NCI-H2196 (cell line): ENCODE results near the gene CEP85.
A peak's percentile ranks its signal among the peaks of the same experiment; 100 is the strongest.
"Not testable (repeated sequence)": the region's sequence is repeated elsewhere in the genome, so short reads cannot be mapped to it uniquely, and the experiment has no call there.

Source experiments
- DNase-seq: peaks from one replicate; lab custom pipeline; 2025; ENCODE audit not compliant: unreplicated experiment; lab: John Stamatoyannopoulos, UW

Gene CEP85

DNA sequence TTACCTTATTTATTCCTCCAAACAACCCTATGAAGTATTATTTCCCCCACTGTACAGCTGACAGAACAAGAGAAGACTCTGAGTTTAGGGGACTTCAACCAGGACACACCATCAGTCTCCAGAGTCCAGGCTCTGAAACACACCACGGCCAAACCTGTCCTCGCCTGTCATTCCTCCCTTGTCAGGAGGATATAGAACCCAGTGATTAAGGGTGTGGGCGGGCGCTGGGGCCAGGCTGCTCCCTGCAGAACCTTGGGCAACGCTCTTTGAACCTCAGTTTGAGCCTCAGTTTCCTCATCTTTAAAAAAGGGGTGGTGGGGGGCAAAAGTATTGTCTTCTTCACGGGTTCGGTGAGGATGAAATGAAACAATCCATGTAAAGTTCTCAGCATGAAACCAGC, 9.4 kb upstream of the CEP85 start:
- no peak for DNase-seq

DNA sequence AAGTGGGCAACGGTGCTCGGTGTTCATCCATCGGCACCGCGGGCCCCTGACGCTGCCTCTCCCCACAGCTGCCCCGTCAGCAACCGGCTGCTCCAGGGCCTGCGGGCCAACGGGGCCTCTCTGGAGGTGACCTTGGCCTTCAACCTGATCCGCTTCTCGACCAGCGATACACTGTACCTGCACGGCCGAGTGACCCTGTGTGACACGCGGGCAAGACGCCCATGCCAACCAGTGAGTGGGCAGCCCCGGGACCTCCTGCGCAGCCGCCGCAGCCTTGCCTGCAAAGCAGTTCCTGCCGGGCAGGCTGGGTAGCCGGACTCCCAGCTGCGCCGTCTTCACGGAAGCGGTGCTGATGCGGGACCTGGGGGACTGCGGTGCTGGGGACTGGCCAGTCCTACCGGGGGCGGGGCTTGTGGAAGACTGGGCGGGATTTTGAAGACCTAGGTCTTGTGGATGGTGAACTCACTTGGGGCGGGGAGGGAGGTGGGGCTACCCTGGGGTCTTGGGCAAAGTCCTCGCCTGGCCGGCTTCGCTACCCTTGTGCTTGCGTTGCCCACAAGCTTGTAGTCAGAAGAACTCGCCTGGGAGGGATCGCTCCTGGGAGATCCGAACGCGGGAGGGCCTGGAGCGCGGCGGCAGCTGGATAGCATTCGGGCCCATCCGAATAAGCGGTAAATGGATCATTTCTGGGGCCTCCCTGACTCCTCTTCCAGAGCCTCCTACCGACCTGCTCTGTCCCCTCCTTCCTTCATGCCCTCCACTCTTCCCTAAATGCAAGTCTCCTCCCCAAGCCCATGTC, 8.8 kb upstream of the CEP85 start:
- DNase-seq = no peak

DNA sequence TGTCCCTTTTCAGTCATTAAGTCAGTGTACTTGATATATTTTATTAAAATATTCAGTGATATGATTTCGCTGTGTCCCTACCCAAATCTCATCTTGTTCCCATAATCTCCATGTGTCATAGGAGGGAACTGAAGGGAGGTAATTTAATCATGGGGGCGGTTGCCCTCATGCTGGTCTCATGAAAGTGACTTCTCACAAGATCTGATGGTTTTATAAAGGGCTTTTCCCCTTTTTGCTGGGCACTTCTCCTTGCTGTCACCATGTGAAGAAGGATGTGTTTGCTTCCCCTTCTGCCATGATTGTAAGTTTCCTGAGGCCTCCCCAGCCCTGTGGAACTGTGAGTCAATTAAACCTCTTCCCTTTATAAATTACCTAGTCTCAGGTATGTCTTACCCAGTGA, 3.3 kb upstream of the CEP85 start:
- not testable (repeated sequence) for DNase-seq

DNA sequence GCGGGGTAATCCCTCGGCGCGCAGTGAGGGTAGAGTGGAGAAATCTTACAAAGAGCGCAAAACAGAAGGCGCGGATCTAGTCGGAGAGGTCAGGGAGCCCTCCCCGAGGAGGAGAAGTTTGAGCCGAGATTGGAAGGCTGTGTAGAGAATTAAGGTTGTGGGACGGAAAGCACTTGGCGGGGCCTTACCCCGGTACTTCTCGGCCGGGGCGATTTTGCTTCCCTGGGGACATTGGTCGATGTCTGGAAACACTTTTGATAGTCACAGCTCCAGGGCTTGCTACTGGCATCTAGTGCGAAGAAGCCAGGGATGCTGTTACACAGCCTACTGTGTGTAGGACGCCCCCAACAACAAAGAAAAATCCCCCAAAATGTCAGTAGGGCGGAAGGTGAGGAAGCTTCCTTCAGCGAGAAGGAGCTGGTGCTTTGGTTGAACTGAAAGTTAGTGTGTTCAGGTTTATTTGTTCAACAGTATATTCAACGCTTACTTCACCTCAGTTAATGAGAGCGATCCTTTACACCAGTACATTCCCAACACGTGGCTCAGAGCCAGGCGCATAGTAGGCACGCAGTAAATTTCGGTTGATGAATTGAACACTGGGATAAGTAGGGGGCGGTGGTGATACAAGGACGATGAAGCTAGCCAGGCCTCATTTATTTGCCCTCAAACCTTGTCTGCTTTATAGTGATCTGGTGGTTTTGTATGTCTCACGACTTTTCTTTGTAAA, 807 bp downstream of the CEP85 start:
- no peak for DNase-seq

DNA sequence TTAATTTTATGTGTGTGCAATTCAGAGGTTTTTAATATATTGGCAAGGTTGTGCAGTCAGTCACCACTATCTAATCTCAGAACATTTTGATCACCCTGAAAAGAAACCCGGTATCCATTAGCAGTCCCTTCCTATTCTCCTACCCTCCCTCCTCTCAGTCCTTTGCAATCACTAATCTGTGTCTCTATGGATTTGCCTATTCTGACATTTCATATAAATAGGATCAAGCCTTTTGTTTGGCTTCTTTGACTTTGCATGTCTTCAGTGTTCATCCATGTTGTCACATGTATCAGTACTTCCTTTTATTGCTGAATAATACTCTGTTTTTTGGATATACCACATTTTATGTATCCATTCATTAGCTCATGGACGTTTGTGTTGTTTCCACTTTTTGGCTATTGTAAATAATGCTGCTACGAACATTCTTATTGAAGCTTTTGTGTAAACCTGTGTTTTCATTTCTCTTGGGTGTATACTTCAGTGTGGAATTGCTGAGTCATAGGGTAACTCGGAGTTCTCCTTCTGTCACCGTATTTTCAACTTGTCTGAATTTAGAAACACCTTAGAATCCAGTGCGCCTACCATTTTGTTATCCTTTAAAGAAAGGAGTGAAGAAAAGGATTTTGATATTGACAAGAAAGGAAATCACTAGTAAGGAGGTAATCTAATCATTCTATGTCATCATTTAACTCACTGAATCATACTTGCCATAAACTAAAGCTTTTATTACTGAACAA, 3.4 kb downstream of the CEP85 start:
- DNase-seq = no peak

DNA sequence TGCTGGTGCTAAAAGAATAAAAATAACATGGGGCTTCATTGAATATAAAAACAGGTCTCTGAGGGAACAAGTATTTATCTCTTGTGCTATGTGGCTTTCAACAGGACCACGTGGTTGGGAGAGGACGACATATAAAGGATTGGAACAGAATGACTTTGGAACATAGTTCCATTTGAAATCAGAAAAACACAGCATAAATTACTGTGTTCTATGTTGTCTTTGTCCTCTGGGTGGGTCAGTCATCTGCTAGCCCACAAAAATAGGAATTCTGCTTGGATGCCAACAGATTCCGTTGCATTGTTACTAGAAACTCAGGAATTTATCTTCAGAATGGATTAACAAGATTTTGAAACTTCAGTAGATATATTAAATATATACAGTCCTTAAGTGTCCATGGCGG, 5.9 kb downstream of the CEP85 start:
- no peak for DNase-seq

DNA sequence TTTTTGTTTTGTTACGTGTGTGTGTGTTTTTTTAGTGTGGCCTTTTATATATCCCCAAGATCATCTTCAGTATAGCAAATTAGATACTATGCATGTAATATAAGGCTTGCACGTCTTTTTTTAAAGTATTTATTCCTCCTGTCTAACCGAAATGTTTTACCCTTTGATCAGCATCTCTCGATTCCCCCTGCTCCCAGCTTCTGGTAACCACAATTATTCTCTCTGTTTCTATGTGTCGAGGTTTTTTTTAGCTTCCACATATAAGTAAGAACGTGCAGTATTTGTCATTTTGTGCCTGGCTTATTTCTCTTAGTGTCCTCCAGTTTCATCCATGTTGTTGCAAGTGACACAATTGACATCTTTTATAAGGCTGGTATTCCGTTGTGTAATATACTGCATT, 18.7 kb downstream of the CEP85 start:
- no peak for DNase-seq

DNA sequence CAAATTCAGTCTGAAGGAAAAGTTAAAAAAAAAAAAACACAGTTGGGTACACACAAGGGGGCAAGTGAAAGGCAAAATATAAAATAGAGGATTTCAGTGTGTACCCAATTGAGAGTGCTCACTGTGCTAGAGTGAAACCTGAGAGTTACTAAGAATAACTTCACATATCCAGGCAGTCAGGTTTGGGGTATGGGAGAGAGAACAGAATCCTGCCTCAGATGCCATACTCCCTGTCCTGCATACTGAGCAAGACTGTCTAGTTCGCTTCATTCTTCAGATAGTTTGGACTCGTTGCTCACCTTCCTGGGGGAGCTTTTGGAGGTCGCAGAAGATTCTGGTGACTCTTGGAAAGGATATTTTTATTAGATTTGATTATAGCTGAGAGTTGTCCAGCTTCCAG, 20.4 kb downstream of the CEP85 start:
- DNase-seq = no peak

DNA sequence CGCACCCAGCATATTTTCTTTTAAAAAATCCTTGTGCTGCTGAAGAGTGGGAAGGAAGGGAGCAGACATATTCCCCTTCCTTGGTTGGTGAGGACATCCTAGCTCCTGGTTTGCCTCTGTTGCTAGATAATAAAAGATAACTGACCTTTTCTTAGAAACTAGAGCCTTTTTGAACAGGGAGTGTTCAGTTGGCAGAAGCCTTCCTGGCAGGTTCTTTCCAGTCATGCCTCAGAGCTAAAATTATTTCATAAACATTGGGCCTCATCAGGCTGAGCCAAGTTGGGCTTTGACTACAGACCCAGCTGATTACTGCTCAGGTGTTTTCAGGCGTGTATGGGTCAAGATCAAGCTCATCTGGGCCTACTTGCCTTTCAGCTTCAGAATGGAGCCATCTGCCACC, 23.2 kb downstream of the CEP85 start:
- DNase-seq = no peak

DNA sequence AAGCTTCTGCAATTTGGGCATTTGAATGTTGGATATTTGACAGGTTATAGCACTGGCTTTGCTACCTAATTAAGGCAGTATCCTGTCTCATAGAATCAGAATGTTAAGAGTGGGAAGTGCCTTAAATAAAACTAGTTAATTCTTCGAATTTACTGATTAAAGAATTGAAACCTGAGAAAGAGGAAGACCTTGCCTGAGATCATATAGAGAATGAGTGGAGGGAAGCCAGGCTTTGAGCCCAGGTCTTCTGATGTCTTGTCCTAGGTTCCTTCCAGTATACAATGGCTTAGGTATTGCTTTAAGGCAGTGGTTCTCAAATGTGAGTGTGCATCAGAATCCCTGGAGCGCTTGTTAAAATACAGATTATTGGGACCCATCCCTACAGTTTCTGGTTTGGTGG, 25.0 kb downstream of the CEP85 start:
- no peak for DNase-seq

DNA sequence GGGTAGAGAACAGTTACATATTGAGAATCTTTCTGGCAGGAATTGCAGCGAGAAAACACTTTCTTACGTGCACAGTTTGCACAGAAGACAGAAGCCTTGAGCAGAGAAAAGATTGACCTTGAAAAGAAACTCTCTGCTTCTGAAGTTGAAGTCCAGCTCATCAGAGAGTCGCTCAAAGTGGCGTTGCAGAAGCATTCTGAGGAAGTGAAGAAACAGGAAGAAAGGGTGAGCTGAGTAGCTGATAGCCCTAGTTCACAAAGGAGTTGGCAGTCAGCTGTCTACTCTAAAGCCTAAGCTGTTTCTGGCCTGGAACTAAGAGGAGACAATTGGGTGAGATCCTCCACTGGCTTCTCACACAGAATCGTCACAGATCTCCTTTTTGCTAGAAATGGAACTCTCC, 25.6 kb downstream of the CEP85 start:
- DNase-seq = no peak

DNA sequence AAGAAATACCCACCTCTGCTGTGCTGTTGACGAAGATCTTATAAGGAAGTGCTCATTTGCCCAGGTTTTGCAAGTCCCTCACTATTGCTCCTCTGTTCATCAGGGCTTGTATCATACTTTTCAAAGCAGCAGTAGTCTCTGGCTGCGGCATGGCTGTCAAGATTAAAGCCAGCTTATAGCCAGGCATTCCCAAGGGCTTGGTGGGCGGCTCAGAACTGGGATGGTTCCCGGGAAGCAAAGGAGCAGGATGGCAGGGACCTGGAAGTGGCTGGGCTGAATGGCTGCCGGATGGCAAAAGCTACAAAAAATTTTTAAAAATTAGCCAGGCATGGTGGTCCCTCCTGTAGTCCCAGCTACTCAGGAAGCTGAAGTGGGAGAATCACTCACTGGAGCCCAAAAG, 29.2 kb downstream of the CEP85 start:
- no peak for DNase-seq

DNA sequence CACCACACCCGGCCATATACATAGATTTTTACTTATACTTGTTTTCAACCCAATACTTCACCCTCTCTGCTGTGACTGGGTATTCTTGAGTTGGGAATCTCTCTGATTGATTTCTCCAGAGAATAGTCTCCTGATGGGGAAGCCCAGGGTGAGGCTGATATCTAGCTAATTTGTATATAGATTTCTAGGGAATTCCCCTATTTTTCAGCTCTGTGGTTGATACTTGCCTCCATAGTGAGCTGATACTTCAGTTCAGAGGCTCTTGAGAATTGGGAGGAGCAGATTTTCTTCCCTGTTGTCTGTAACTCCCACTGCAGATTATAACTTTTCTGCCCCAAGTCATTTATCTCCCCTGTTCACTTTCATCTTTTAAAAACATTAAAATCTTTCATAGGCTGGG, 31.4 kb downstream of the CEP85 start:
- no peak for DNase-seq

DNA sequence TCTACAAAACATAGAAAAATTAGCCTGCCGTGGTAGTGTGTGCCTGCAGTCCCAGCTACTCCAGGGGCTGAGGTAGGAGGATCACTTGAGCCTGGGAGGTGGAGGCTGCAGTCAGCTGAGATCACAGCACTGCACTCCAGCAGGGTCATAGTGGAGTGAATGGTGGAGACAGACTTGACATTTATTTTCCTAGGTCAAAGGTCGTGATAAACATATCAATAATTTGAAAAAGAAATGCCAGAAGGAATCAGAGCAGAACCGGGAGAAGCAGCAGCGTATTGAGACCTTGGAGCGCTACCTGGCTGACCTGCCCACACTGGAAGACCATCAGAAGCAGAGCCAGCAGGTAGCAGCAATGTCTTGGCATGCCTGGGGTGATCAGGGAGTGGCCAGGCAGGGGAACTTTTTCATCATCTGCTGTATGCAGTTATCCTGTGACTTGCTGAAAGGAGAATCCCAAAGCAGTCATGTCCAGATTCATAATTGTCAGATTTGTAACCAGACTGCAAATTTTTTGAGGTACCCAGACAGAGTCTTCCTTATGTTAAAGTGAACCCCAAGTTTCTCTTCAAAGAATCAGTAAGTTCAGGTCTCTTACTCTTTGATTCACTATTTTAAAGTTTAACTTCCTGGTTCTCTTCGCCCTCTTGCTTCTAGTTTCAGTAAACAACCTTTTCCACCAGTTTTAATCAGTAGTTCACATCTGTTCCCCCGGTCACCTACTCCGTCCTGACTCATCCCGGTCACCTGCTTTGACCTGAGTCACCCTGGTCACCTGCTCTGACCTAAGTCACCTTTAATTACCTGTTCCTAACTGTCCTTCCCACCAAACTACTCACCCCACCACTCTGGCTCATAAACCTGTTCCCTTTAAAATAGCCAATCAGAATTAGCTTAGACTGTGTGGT, 34.5 kb downstream of the CEP85 start:
- no peak for DNase-seq

DNA sequence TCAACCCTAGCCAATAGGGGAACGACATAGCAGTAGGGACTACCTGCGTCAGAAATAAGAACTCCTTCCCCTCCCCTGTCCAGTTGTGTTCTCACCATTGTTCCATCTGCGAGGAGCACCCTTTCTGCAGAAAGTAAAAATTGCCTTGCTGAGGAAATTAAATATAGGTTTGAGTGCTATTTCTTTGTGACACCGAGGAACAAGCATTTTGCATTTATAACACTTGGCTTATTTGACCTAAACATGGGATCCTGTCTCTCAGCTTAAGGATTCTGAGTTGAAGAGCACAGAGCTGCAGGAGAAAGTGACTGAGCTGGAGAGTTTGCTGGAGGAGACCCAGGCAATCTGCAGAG, 35.2 kb downstream of the CEP85 start:
- no peak for DNase-seq

DNA sequence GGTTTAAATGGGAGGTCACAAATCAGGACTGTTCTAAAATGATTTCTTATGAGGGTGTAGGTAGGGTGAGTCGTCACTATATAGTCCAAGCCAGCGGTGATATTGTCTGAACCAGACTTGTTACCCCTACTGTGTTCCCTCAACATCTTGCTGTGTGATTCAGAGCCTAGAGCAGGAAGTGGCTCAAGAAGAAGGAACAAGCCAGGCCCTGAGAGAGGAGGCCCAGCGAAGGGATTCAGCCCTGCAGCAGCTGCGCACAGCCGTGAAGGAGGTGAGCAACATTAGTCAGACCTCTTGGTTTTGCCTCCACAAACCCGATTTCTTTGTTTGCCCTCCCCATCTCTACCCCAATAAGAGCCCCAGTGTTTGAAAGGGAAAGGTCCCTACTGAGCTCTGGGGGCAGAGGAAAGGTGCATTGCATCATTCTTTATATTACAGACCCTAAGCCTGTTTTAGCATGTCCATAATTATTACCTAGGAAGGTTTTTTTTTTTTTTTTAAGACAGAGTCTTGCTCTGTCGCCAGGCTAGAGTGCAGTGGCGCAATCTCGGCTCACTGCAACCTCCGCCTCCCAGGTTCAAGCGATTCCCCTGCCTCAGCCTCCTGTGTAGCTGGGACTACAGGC, 40.9 kb downstream of the CEP85 start:
- no peak for DNase-seq

DNA sequence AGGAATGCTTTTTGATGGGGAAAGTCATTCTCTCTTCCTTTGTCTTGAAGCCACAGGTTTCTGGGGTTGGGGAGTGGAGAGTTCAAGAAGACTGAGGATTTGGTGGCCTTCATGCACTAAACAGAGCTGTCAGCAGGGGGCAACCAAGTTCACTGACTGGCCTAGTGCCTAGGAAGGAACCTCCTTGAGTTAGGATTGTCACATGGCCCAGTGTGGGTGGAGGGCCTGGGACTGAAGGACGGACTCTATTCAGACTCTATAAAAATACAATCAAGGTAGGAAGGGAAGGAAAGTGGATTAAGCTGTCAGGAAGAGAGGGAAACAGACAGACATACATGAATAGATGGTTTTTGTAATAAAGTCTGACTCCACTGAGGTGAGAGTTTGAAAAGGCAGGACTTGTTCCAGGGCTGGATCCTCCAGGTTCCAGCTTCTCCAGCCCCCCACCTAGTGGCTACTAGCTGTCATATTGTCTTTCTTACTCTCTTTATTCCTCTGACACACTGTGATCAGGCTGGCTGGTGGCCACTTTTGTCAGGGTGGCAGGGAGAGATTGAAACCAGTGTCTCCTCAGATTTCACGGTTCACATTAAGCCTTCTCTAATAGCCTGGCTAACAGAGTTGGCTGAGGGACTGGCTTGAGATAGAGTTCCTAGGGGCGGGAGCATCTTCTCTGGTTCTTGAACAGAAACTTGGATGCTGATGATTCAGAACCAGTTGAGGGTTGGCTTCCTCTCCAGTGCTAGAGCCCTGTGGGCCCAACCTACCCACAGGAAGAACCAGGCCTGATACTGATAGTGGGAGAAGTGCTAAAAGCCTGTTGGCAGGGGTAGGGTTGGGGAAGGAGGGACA, 41.8 kb downstream of the CEP85 start:
- DNase-seq = peak; percentile 85

DNA sequence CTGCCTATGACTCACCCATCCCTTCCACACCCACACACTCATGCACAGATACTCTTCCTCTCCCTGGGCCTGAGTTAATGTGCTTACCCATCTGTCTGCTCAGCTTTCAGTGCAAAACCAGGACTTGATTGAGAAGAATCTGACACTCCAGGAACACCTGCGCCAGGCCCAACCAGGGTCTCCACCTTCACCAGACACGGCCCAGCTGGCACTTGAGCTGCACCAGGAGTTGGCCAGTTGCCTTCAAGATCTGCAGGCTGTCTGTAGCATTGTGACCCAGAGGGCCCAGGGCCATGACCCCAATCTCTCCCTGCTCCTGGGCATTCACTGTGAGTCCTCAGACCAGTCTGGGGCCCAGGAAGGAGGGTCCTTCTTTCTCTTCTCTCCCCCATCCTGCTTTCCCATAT, 42.4 kb downstream of the CEP85 start:
- no peak for DNase-seq

DNA sequence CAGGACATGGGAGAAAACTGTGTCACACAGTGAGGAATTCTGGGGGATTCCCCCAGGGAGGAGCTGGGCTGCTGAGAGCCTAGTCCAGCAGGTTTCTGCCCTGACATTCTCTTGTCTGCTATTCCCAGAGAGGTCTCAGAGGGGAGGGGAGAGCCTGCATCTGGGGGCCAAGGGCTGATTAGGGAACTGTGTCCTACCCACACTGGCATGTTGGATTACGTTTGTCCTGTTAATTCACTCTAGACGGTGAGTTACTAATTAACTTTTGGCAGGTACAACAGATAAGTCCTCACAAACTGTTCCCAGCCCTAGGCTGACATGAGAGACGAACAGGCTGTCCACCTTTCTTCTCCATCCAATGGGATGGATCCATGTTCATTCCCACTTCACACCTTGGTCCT, 43.3 kb downstream of the CEP85 start:
- no peak for DNase-seq

DNA sequence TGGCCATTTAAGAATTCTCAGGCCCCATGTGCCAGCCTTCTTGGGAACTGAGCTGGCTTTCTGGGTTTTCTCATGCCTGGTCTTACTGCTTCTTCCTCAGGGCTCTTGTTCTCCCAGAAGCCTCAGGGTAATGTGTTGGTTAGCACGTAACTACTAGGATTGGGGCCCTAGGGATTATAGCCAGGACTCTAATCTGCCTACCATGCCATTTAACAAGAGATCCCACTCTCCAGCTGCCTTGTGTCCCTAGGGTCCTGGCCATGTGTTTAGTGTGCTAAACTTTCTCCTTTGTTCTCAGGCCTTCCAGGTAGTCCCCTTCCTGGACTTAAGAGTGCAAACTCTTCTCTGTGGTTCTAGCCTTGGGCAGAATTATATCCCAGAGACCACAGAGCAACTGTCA, 43.7 kb downstream of the CEP85 start:
- no peak for DNase-seq
